HepG2 (cell line): ENCODE results near the gene SND1. TPM values are rescaled to one million over a fixed set of nuclear protein-coding genes. Genes with fewer than 3 reads are reported as not detected.
A peak's percentile ranks its signal among the peaks of the same experiment; 100 is the strongest.

Experiments
- AGO1 ChIP-seq: fragments of 200-400 bp; formaldehyde crosslinking; IDR thresholded peaks from 2 replicates; pipeline ENCODE4 v1.6.1; 2017; ENCODE audit warnings: mild to moderate bottlenecking, low read depth, low read length, moderate library complexity; ENCODE audit not compliant: poor library complexity, severe bottlenecking
- CEBPB ChIP-seq: IDR thresholded peaks from 2 replicates; pipeline ENCODE4 v1.6.1; 2011; ENCODE audit warnings: low read depth, low read length, improper control_type of control experiment, borderline replicate concordance
- E2F5 ChIP-seq: sonication (generic); formaldehyde crosslinking; conservative IDR thresholded peaks from 2 replicates; pipeline ENCODE4 v1.4.0; 2020; ENCODE audit warnings: missing genetic modification reagents
- ELF3 ChIP-seq: IDR thresholded peaks from 2 replicates; pipeline ENCODE4 v1.6.1; 2016; ENCODE audit warnings: missing genetic modification reagents, missing compliant biosample characterization
- FUBP1 ChIP-seq: sonication (generic); formaldehyde crosslinking; IDR thresholded peaks from 2 replicates; pipeline ENCODE4 v1.5.1; 2020; ENCODE audit warnings: missing genetic modification reagents, mild to moderate bottlenecking, borderline replicate concordance
- GATAD2A ChIP-seq: IDR thresholded peaks from 2 replicates; pipeline ENCODE4 v1.6.1; 2016
- MAFG ChIP-seq: sonication (generic); formaldehyde crosslinking; IDR thresholded peaks from 2 replicates; pipeline ENCODE4 v1.5.1; 2020; ENCODE audit warnings: mild to moderate bottlenecking, missing genetic modification reagents
- MEIS2 ChIP-seq: sonication (generic); formaldehyde crosslinking; IDR thresholded peaks from 2 replicates; pipeline ENCODE4 v1.9.0; 2021; ENCODE audit warnings: mild to moderate bottlenecking, missing genetic modification reagents
- MNT ChIP-seq: fragments of 450-650 bp; IDR thresholded peaks from 2 replicates; pipeline ENCODE4 v1.6.1; 2016
- NFRKB ChIP-seq: fragments of 450-650 bp; IDR thresholded peaks from 2 replicates; pipeline ENCODE4 v1.6.1; 2017
- RNF2 ChIP-seq: fragments of 450-650 bp; conservative IDR thresholded peaks from 2 replicates; pipeline ENCODE4 v1.6.1; 2016; ENCODE audit warnings: low read depth
- SUZ12 ChIP-seq: fragments of 150-350 bp; IDR thresholded peaks from 2 replicates; pipeline ENCODE4 v1.6.1; 2014; ENCODE audit warnings: low read depth, low read length
- YEATS4 ChIP-seq: sonication (generic); formaldehyde crosslinking; IDR thresholded peaks from 2 replicates; pipeline ENCODE4 v1.4.0; 2020; ENCODE audit warnings: missing genetic modification reagents, borderline replicate concordance
- YY1 ChIP-seq: IDR thresholded peaks from 2 replicates; pipeline ENCODE4 v1.6.1; 2011; ENCODE audit warnings: low read length, low read depth, moderate library complexity, mild to moderate bottlenecking; ENCODE audit not compliant: insufficient read depth, insufficient replicate concordance
- ZBTB4 ChIP-seq: sonication (generic); formaldehyde crosslinking; IDR thresholded peaks from 2 replicates; pipeline ENCODE4 v1.4.0; 2020; ENCODE audit warnings: missing genetic modification reagents, mild to moderate bottlenecking, borderline replicate concordance
- ZGPAT ChIP-seq: IDR thresholded peaks from 2 replicates; pipeline ENCODE4 v1.6.1; 2016; ENCODE audit warnings: mild to moderate bottlenecking
- ZNF160 ChIP-seq: sonication (generic); formaldehyde crosslinking; IDR thresholded peaks from 2 replicates; pipeline ENCODE4 v1.8.0; 2022; ENCODE audit warnings: mild to moderate bottlenecking, inconsistent platforms, missing genetic modification reagents
- ZNF225 ChIP-seq: sonication (generic); formaldehyde crosslinking; IDR thresholded peaks from 2 replicates; pipeline ENCODE4 v1.4.0; 2020; ENCODE audit warnings: mild to moderate bottlenecking, missing genetic modification reagents
- ZNF256 ChIP-seq: sonication (generic); formaldehyde crosslinking; conservative IDR thresholded peaks from 2 replicates; pipeline ENCODE4 v1.4.0; 2020; ENCODE audit warnings: missing genetic modification reagents
- ZNF451 ChIP-seq: sonication (generic); formaldehyde crosslinking; IDR thresholded peaks from 2 replicates; pipeline ENCODE4 v1.5.0; 2020; ENCODE audit warnings: mild to moderate bottlenecking, missing genetic modification reagents
- ZNF792 ChIP-seq: IDR thresholded peaks from 2 replicates; pipeline ENCODE4 v1.6.1; 2016
- ZSCAN20 ChIP-seq: sonication (generic); formaldehyde crosslinking; IDR thresholded peaks from 2 replicates; pipeline ENCODE4 v1.4.0; 2020; ENCODE audit warnings: missing genetic modification reagents, mild to moderate bottlenecking, borderline replicate concordance
- polyA plus RNA-seq, 8 experiments: library from polyadenylated mRNA; depleted of rRNA in 3 of 8; stranded (reverse) in 7 of 8; unstranded in 1 of 8; fragments of >200 nt; fragmentation: Illumina TruSeq in 4 of 8; extraction: Trizol in 4 of 8; gene quantifications; 2 replicates each; pipeline versions ENCODE4 v1.2.1 to v1.2.3, GENCODE V29; 2011 to 2016; ENCODE audit warnings: low read depth in 4 of 8, missing spikeins in 1 of 8, mixed read lengths in 1 of 8; ENCODE audit not compliant: insufficient read depth in 1 of 8
- total RNA-seq, 5 experiments: library from RNA; depleted of rRNA; stranded (reverse); fragments of >200 nt; fragmentation: Illumina TruSeq; extraction: Trizol; gene quantifications; 2 replicates each; pipeline ENCODE4 v1.2.3, GENCODE V29; 2016; ENCODE audit warnings: low read depth in 1 of 5

Gene SND1
- total and polyA plus RNA-seq, 2 of the 13 experiments (the other 11 are each of a cell fraction or from before 2014, with no cell fraction given), result 110 to 182 TPM

- TF ChIP-seq ZGPAT (CRISPR knock-in tag) (peak; percentile 80), SUZ12 (no peak), FUBP1 (CRISPR knock-in tag) (0 out of 2 replicates have a peak, but pooled peaks have one; percentile 32), MNT (no peak), ZSCAN20 (CRISPR knock-in tag) (no peak), YEATS4 (CRISPR knock-in tag) (peak; percentile 91), ZNF451 (CRISPR knock-in tag) (no peak), MEIS2 (CRISPR knock-in tag) (peak; percentile 71), NFRKB (no peak), CEBPB (no peak), RNF2 (0 out of 2 replicates have a peak, but pooled peaks have one; percentile 49), ZNF225 (CRISPR knock-in tag) (no peak), ZBTB4 (0 out of 2 replicates have a peak, but pooled peaks have one; percentile 37), ELF3 (CRISPR knock-in tag) (peak; percentile 89), MAFG (CRISPR knock-in tag) (no peak), ZNF160 (CRISPR knock-in tag) (no peak), E2F5 (CRISPR knock-in tag) (0 out of 2 replicates have a peak, but pooled peaks have one; percentile 21), GATAD2A (CRISPR knock-in tag) (peak; percentile 82), YY1 (peak; percentile 24), ZNF256 (CRISPR knock-in tag) (no peak), ZNF792 (CRISPR knock-in tag) (peak; percentile 28; the same call in 1 of the 2 replicates), AGO1 (no peak)
These were observed 451.6 kb downstream of the SND1 start (continued) for GRCh38 chr7:128103498-128104107.
